Measurements from ENCODE around the gene GLIS1. TPM values are rescaled to one million over a fixed set of nuclear protein-coding genes. Genes with fewer than 3 reads are reported as not detected.

GLIS1 gene
- total RNA-seq, 1 experiment from 2014 or later, result 0.42 TPM

GRCh38 chr1:53620061-53620855 lies 118.7 kb downstream of the GLIS1 start:
- peak; percentile 38 for DNase-seq
- Histone ChIP-seq H3K36me3 (replicated peaks; ENCODE audit: control insufficient read depth, insufficient read depth, low read length) (no peaks in the 10 kb centered on the region), H3K27me3 (ENCODE audit: control insufficient read depth, insufficient read depth, low read length) (no peaks in the 10 kb centered on the region), H3K4me3 (ENCODE audit: insufficient read depth, low read depth, low read length) (no peak overlapping the region)

- DNase-seq, result peak; percentile 20
- no peak overlapping the region for H3K4me3 ChIP-seq (ENCODE audit: insufficient read depth, low read depth, low read length)
- no peaks in the 10 kb centered on the region for H3K36me3 ChIP-seq (replicated peaks; ENCODE audit: control insufficient read depth, insufficient read depth, low read length)
- H3K27me3 ChIP-seq (ENCODE audit: control insufficient read depth, insufficient read depth, low read length), result no peaks in the 10 kb centered on the region
These were observed 119.5 kb downstream of the GLIS1 start for GRCh38 chr1:53619367-53620060.

- H3K27me3 ChIP-seq (ENCODE audit: control insufficient read depth, insufficient read depth, low read length), result no peaks in the 10 kb centered on the region
- H3K36me3 ChIP-seq (replicated peaks; ENCODE audit: control insufficient read depth, insufficient read depth, low read length), result no peaks in the 10 kb centered on the region
- no peak for DNase-seq
These were observed 120.2 kb downstream of the GLIS1 start for GRCh38 chr1:53618500-53619366.

GRCh38 chr1:53617851-53618499 lies 121.0 kb downstream of the GLIS1 start:
- H3K27me3 ChIP-seq (ENCODE audit: control insufficient read depth, insufficient read depth, low read length), result no peaks in the 10 kb centered on the region
- no peaks in the 10 kb centered on the region for H3K36me3 ChIP-seq (replicated peaks; ENCODE audit: control insufficient read depth, insufficient read depth, low read length)
- no peak overlapping the region for H3K4me3 ChIP-seq (ENCODE audit: insufficient read depth, low read depth, low read length)
- DNase-seq, result no peak

More at GRCh38 chr1:53618500-53619366, 120.2 kb downstream of the GLIS1 start:
- H3K4me3 ChIP-seq (ENCODE audit: insufficient read depth, low read depth, low read length), result no peak overlapping the region

GRCh38 chr1:53617382-53617781 lies 121.6 kb downstream of the GLIS1 start:
- Histone ChIP-seq H3K36me3 (replicated peaks; ENCODE audit: control insufficient read depth, insufficient read depth, low read length) (no peaks in the 10 kb centered on the region), H3K4me3 (ENCODE audit: insufficient read depth, low read depth, low read length) (no peak overlapping the region), H3K27me3 (ENCODE audit: control insufficient read depth, insufficient read depth, low read length) (no peaks in the 10 kb centered on the region)
- no peak for DNase-seq

GRCh38 chr1:53616927-53617326 lies 122.0 kb downstream of the GLIS1 start:
- no peaks in the 10 kb centered on the region for H3K27me3 ChIP-seq (ENCODE audit: control insufficient read depth, insufficient read depth, low read length)
- no peaks in the 10 kb centered on the region for H3K36me3 ChIP-seq (replicated peaks; ENCODE audit: control insufficient read depth, insufficient read depth, low read length)
- no peak overlapping the region for H3K4me3 ChIP-seq (ENCODE audit: insufficient read depth, low read depth, low read length)
- DNase-seq, result peak; percentile 82

GRCh38 chr1:53616511-53616910 lies 122.5 kb downstream of the GLIS1 start:
- no peak overlapping the region for H3K4me3 ChIP-seq (ENCODE audit: insufficient read depth, low read depth, low read length)
- H3K27me3 ChIP-seq (ENCODE audit: control insufficient read depth, insufficient read depth, low read length), result no peaks in the 10 kb centered on the region
- DNase-seq, result no peak
- H3K36me3 ChIP-seq (replicated peaks; ENCODE audit: control insufficient read depth, insufficient read depth, low read length), result no peaks in the 10 kb centered on the region

GRCh38 chr1:53615101-53615500 lies 123.9 kb downstream of the GLIS1 start:
- Histone ChIP-seq H3K36me3 (replicated peaks; ENCODE audit: control insufficient read depth, insufficient read depth, low read length) (no peaks in the 10 kb centered on the region), H3K4me3 (ENCODE audit: insufficient read depth, low read depth, low read length) (no peak overlapping the region), H3K27me3 (ENCODE audit: control insufficient read depth, insufficient read depth, low read length) (no peaks in the 10 kb centered on the region)
- DNase-seq, result no peak

GRCh38 chr1:53614231-53615021 lies 124.5 kb downstream of the GLIS1 start:
- DNase-seq, result no peak
- H3K36me3 ChIP-seq (replicated peaks; ENCODE audit: control insufficient read depth, insufficient read depth, low read length), result no peaks in the 10 kb centered on the region

GRCh38 chr1:53608676-53609075 lies 130.3 kb downstream of the GLIS1 start:
- Histone ChIP-seq H3K36me3 (replicated peaks; ENCODE audit: control insufficient read depth, insufficient read depth, low read length) (no peaks in the 10 kb centered on the region), H3K27me3 (ENCODE audit: control insufficient read depth, insufficient read depth, low read length) (peaks cover 6% of the 10 kb centered on the region), H3K4me3 (ENCODE audit: insufficient read depth, low read depth, low read length) (no peak overlapping the region)
- no peak for DNase-seq

More at GRCh38 chr1:53614231-53615021, 124.5 kb downstream of the GLIS1 start:
- no peaks in the 10 kb centered on the region for H3K27me3 ChIP-seq (ENCODE audit: control insufficient read depth, insufficient read depth, low read length)
- H3K4me3 ChIP-seq (ENCODE audit: insufficient read depth, low read depth, low read length), result no peak overlapping the region

GRCh38 chr1:53608071-53608470 lies 130.9 kb downstream of the GLIS1 start:
- no peak for DNase-seq
- Histone ChIP-seq H3K36me3 (replicated peaks; ENCODE audit: control insufficient read depth, insufficient read depth, low read length) (no peaks in the 10 kb centered on the region), H3K27me3 (ENCODE audit: control insufficient read depth, insufficient read depth, low read length) (peaks cover 6% of the 10 kb centered on the region), H3K4me3 (ENCODE audit: insufficient read depth, low read depth, low read length) (no peak overlapping the region)

GRCh38 chr1:53606651-53607051 lies 132.3 kb downstream of the GLIS1 start:
- no peaks in the 10 kb centered on the region for H3K36me3 ChIP-seq (replicated peaks; ENCODE audit: control insufficient read depth, insufficient read depth, low read length)
- H3K27me3 ChIP-seq (ENCODE audit: control insufficient read depth, insufficient read depth, low read length), result peaks cover 6% of the 10 kb centered on the region
- DNase-seq, result peak; percentile 79
- no peak overlapping the region for H3K4me3 ChIP-seq (ENCODE audit: insufficient read depth, low read depth, low read length)

GRCh38 chr1:53606197-53606596 lies 132.8 kb downstream of the GLIS1 start:
- DNase-seq, result no peak
- no peak overlapping the region for H3K4me3 ChIP-seq (ENCODE audit: insufficient read depth, low read depth, low read length)
- H3K27me3 ChIP-seq (ENCODE audit: control insufficient read depth, insufficient read depth, low read length), result peaks cover 6% of the 10 kb centered on the region
- H3K36me3 ChIP-seq (replicated peaks; ENCODE audit: control insufficient read depth, insufficient read depth, low read length), result no peaks in the 10 kb centered on the region

Data from H7 (cell line).